NCI-H1436 (cell line): Measurements from ENCODE around the gene PRICKLE1.
"Not testable (repeated sequence)": the region's sequence is repeated elsewhere in the genome, so short reads cannot be mapped to it uniquely, and the experiment has no call there.

Experiments used
- DNase-seq: peaks from one replicate; lab custom pipeline; 2025; lab: John Stamatoyannopoulos, UW

The PRICKLE1 gene

GRCh38 chr12:42556917-42557316, 32.6 kb downstream of the PRICKLE1 start:
- no peak for DNase-seq

GRCh38 chr12:42552822-42553221, 36.7 kb downstream of the PRICKLE1 start:
- DNase-seq = no peak

DNA sequence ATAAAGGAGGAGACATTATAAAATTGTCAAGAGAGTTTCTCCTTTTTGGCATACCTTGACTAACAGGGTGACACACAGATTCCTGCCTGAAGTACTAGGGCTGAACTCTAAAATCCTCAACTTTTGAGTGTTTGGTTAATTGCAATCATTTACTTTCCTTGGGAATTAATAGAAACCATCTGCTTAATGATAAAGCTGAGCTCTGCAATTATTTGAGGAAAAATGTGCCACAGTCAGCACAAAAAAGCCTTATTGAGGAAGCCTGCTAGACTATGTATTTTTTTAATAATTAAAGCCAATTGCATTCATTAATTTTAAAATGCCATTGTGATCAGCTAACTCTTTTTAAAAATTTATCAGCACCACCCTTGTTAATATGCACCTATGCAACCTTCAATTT, 38.7 kb downstream of the PRICKLE1 start:
- DNase-seq = no peak

DNA sequence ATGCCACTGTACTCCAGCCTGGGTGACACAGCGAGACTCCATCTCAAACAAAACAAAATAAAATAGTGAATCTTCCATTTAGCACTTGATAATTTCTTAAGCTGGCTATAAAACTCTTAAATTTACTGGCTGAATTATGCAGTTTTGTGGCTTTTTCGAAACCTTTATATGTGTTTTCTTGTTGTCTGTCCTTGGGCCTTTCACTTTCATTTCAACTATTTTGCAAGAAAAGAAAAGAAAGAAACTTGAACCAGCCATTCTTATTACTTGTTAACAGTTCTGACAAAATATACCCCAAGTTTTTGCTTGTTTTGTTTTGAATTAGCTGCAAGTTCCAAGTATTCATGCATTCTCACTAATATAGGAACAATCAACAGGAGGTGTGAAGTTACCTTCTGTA, 42.8 kb downstream of the PRICKLE1 start:
- DNase-seq = no peak

DNA sequence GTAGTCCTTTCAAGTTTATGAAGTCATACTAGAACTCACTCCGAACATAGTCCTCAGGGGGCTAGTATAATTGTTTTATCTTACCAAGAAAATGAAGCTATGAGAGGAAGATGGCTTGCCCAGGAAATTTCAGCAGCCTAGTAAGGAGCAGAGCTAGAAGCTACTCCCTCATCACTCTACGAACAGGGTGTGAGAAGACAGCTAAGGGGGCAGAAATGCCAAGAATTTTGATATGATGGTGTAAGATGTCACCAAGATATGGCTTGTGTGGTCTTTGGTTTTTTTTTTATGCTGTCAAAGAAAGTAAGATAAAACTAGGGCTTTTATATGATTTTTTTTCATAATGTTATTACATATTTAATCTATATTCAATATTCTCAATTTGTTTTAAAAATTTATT, 47.6 kb downstream of the PRICKLE1 start:
- DNase-seq = no peak

GRCh38 chr12:42541308-42541707, 48.2 kb downstream of the PRICKLE1 start:
- DNase-seq = not testable (repeated sequence)

GRCh38 chr12:42539696-42540095, 49.9 kb downstream of the PRICKLE1 start:
- DNase-seq = no peak

DNA sequence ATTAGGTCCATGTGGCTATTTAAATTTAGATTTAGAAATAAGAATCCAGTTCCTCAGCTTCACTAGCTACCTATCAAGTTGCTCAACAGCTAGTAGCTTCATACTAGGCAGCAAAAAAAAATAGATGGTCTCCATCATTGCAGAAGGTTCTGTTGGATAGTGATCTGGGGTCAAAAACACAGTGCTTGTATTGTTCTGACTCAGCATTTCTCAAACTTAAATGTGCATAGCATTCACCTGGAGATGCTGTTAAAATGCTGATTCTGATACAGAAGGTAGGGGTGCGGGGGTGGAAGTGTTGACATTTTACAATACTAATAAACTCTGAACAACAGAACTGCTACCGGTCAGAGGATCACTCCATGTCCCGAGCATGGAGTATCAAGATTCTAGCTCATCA, 51.3 kb downstream of the PRICKLE1 start:
- no peak for DNase-seq

GRCh38 chr12:42534184-42534838, 55.2 kb downstream of the PRICKLE1 start:
- no peak for DNase-seq

DNA sequence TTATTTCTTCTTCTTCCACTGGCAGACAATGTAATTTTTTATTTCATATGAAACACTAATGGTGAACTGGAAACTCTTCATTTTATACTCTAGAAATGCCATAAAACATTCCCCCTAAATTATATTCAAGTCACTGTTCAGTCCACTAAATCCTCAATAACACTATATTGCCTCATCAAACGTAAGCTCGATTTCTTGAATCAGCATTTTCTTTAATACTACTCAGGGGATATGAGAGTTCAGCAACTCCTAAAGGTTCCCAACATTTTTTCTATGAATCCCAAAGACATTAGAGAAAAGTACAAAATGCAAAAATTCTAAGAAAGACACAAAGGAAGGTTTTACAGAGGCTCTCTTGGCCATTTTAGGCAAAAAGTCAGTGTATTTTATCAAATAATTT, 59.3 kb downstream of the PRICKLE1 start:
- no peak for DNase-seq

- DNase-seq = no peak
These were observed 64.1 kb downstream of the PRICKLE1 start for GRCh38 chr12:42525444-42525843.

GRCh38 chr12:42524716-42525115, 64.8 kb downstream of the PRICKLE1 start:
- DNase-seq = no peak

DNA sequence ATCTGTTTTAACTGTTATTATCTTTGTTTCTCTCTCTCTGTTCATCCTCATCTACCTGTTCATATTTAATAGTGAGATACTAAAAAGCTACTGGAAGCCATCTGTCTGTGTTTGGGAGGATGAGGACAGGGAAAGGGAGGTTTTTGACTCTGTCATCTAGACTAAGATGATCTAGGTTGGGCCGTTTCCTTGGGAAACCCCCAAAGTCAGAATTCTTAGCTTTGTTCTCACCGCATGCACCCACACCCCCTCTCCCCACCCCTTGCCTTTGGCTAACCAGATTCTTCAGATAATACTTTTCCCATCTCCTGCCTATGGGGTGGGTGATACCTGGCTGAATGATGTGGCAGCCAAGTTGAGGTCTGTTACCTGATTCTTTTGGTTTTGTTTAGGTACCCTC, 73.0 kb downstream of the PRICKLE1 start:
- DNase-seq = no peak

GRCh38 chr12:42511656-42512055, 77.9 kb downstream of the PRICKLE1 start:
- no peak for DNase-seq

DNA sequence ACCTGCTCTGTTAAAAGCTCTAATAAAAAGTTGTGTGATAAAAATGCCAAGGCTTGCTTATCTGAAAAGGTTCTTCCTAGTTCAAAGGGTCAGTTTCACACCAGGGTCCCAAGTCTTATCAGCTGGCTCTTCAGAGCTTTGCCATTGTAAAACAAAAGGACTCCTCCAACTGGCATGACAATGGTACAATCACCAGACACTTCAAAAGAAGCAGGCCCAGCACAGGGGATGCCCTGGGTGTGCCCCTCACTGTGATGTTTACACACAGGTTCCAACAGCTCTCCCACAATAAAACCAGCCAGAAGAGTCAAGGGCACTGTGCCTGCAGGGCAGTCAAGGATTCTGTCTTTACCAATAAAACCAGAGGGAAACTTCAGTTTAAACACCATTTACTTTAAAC, 78.7 kb downstream of the PRICKLE1 start:
- no peak for DNase-seq

DNA sequence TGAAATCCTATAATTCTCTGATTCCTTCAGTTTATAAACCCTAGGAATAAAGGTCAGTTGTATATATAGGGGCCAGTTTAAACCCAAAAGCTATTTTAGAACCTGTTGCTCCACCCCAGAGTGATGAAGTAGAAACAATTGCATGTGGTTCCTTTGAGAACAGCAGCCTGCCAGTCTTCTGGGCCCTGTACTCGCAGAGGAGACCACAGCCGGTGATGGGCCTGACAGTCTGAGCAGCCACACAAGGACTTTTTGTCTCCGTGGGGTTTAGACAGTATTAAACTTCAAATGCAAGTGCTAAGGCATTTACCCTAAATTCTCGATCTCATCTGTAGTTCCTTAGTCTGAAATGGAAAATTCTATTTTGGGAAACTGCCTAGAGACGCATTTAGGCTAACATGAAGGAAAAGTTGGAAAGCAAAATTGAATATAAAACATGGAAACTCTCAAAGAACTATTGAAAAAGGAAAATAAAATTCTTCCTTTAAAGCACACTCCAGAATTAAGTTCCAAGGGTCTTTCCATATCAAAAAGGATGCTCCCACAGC, 80.6 kb downstream of the PRICKLE1 start:
- DNase-seq = no peak

- DNase-seq = no peak
These were observed 82.0 kb downstream of the PRICKLE1 start for GRCh38 chr12:42507565-42507964.

DNA sequence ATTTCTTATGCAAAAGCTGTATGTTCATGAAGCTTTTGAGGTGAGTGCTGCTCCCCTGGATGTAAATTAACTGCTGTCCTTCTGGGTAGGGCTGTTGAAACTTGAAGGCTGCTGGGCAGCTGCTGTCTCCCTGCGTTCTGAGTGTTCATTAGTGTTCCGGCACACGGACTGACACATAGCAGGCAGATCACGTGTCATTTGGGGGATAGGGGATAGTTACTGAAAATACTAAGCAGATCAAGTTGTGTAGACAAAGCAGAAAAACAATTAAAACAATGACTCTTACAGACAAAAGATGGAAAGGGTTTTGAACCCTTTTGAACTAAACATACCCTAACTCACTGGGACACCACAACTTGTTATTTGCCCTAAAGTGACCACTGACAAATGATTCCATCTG, 82.5 kb downstream of the PRICKLE1 start:
- no peak for DNase-seq

DNA sequence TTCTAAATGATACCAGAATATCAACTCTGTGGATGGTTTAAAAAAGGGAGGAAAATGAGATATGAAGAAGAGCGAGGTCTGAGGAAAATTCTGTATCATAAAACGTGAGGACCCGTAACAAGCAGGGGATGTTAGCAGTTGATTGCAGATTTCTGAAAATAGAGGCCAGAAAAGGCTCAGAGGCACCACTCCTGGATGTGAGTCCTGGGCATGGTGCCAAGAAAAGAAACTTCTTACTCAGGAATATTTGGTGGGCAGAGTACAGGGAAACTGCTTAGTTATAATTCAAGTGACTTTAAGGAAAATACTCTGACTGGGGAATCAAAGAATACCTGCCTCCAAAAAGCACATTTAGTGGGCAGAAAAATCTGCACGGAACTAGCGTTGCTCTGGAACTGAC, 85.5 kb downstream of the PRICKLE1 start:
- no peak for DNase-seq

- DNase-seq = no peak
These were observed 86.9 kb downstream of the PRICKLE1 start for GRCh38 chr12:42502682-42503081.

- no peak for DNase-seq
These were observed 90.8 kb downstream of the PRICKLE1 start for GRCh38 chr12:42498549-42499247.

GRCh38 chr12:42496886-42497285, 92.7 kb downstream of the PRICKLE1 start:
- DNase-seq = no peak

DNA sequence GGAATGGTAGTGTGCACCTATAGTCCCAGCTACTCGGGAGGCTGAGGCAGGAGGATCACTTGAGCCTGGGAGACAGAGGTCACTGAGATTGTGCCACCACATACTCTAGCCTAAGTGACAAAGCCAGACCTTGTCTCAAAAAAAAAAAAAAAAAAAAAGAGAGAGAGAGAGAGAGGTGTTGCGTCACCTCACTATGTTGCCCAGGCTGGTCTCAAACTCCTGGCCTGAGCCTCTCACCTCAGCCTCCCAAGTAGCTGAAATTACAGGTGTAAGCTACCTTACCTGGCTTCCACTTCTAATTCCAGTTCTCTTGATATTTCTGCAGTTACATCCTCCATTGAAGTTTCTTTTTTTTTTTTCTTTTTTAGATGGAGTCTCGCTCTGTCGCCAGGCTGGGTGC, 94.3 kb downstream of the PRICKLE1 start:
- no peak for DNase-seq

GRCh38 chr12:42492267-42492666, 97.3 kb downstream of the PRICKLE1 start:
- no peak for DNase-seq
